GM18517 (cell line): ENCODE data around the gene SYNE2.

ENCODE experiments used
- ATAC-seq: cut with Tn5 transposase; IDR thresholded peaks from one replicate; pipeline ENCODE4 v1.9.1; 2021; ENCODE audit warnings: mild to moderate bottlenecking, moderate library complexity; ENCODE audit not compliant: unreplicated experiment

Gene SYNE2

GRCh38 chr14:64064447-64064846 lies 211.6 kb downstream of the SYNE2 start:
- no peak for ATAC-seq

GRCh38 chr14:64069634-64070359 lies 217.0 kb downstream of the SYNE2 start:
- ATAC-seq: no peak

GRCh38 chr14:64074961-64075612 lies 222.3 kb downstream of the SYNE2 start:
- ATAC-seq: no peak

DNA sequence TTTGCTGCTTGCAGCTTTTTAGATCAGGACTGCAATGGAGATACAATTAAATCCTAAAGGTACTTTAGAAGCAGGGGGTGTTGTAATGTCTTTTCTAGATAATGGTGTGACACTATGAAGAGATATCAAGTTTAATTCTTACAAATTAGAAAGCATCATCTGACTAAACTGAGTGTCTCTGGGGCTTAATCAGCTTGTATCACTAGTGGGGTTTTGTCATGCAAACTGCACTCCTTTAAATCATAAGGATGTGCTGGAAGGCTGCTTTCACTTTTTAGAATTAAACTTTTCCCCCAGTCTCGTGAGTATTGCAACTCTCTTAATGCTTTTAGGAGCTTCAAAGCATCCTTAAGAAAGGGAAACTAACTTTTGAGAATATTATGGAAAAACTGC lies 222.8 kb downstream of the SYNE2 start:
- ATAC-seq: no peak

- ATAC-seq: no peak
These were observed 227.6 kb downstream of the SYNE2 start for GRCh38 chr14:64080452-64080851.

DNA sequence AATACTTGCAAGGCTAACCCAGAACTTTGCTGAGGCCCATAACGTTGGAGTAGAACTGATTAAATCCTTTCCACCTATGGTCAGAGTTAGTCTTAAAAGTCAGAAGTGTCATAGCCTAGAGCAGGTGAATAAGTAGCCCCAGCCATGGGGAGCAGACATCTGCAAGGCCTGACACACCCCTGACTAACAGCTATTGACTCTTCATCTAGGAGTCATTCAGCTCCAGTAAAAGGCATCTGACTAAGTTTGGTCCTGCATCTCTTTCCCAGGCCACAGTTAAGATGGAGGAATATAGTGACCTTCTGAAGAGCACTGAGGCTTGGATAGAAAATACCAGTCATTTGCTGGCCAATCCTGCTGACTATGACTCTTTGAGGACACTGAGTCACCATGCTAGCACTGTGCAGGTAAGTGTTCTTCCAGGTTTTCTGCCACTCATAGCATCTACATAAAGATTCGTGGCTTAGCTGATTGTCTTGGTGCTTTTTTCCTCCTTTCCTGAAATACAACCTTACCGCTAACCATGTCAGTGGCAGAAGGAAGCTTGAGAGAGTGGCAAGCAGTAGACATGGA lies 228.5 kb downstream of the SYNE2 start:
- ATAC-seq: no peak

DNA sequence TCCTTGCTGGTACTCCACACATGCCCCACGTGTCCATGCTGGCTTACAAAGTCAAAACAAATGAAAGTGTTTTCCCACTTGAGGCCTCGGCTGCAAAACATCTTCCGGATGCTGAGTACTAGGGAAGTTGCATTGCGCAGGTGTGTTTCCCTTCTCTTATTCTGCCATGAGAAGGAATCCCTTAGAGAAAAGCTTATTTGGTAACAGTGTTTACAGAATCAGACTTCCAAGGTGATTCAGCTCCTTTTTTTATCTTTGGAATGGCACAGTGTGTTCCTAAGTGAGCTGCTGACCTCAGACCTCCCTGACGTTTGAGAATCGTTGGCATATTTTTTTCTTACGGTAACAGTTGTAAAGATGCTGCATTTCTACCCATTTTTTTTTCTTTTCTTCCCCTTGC lies 230.0 kb downstream of the SYNE2 start:
- ATAC-seq: no peak

GRCh38 chr14:64088647-64088964 lies 235.8 kb downstream of the SYNE2 start:
- no peak for ATAC-seq

- ATAC-seq: no peak
These were observed 237.1 kb downstream of the SYNE2 start for GRCh38 chr14:64089920-64090319.

DNA sequence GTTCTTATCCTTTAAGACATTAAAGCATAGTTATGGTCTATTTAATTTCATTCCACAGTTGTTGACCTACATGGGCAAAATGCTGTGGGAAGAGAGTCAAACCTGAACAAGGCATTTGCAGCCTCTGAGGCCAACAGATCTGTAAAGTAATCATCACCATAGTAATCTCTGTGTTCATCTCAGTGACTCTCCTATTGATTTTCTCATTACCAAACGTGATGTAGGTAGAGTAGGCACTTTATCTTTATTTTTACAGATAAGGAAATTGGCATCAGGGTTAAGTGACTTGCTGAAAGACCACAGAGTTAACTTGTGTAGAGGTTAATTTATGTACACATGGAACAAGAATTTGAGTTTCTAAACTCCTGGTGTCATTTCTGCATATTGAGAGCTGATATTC lies 238.4 kb downstream of the SYNE2 start:
- no peak for ATAC-seq

GRCh38 chr14:64092338-64092737 lies 239.5 kb downstream of the SYNE2 start:
- no peak for ATAC-seq

DNA sequence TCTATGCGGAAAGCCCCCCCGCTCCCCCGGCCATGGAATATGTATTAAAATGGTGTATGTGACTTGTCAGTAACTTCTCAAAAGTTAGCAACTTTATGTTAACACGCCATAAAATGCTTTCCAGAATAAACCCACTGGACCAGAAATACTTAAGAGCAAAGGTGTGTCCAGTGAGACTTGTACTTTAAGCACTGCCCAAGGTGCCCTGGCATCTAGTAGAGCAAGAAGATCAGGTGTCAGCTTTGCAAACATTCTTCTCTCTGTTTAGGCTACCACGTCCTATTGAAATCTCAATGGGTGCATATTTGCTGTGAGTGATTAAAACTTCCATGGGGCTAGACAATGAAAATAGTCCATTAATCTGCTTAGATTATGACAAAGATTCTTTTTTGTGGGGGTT lies 240.1 kb downstream of the SYNE2 start:
- ATAC-seq: no peak

DNA sequence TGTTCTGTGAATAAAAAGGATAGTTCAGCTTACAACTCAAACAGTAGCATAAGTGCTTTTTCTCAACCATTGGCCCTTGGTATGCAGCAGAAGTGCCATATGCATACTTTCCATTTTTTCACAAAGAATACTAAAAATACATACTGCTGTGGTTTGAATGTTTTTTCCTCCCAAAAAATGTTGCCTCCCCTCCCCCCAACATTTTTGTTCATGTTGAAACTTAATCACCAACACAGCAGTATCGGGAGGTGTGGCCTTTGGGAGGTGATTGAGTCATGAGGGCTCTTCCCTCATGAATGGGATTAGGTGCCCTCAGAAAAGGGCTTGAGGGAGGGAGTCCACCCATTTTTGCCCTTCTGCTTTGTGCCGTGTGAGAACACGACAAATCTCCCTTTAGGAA lies 242.8 kb downstream of the SYNE2 start:
- no peak for ATAC-seq

GRCh38 chr14:64098120-64098519 lies 245.3 kb downstream of the SYNE2 start:
- no peak for ATAC-seq

- no peak for ATAC-seq
These were observed 254.6 kb downstream of the SYNE2 start for GRCh38 chr14:64107438-64107837.

DNA sequence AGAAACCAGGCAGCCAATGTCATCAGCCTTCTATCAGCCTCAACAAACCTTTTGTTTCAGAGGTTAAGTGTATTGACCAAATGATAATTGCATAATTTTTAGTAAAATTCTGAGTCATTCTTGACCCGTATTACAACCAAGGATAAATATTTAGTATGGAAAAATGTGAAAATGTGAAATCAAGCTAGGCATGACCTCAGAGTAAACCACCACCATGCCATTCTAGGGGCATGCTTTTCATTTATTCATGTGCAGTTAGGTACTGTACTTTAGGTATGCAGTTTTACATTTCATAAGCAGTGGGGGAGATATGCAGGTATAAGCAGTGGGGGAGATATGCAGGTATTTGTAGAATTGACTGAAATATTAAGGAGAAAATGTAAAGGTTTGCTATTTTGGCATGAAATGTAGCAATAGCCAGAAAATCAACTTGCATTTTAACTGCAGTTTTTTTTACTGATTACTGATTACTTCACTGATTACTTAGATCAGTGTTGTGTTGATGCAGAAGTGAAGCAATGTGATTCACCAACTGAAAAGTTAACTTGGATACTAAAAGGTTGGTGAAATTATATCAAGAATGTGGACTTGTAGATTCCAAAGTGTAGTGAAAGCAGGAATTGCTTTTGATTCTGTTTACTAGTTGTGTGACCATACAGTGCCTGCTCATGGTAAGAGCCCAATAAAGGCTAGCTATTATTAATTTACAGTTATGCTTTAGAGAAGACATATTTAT lies 257.2 kb downstream of the SYNE2 start:
- ATAC-seq: no peak

DNA sequence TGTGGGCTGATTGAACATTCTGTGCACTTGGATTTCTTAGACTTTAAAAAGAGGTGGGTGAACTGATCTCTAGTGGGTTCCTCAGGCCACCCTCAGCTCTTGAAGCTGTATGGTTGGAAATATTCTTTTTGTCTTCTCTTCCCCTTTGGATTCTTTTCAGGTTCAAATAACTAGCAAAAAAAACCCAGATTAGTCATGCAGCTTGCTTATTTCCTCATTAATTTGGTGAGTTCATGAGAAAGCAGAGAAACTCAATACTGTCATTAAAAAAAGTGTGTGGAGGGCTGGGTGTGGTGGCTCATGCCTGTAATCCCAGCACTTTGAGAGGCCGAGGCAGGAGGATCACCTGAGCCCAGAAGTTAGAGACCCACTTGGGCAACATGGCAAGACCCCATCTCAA lies 258.0 kb downstream of the SYNE2 start:
- no peak for ATAC-seq

- no peak for ATAC-seq
These were observed 260.3 kb downstream of the SYNE2 start for GRCh38 chr14:64112867-64113678.

DNA sequence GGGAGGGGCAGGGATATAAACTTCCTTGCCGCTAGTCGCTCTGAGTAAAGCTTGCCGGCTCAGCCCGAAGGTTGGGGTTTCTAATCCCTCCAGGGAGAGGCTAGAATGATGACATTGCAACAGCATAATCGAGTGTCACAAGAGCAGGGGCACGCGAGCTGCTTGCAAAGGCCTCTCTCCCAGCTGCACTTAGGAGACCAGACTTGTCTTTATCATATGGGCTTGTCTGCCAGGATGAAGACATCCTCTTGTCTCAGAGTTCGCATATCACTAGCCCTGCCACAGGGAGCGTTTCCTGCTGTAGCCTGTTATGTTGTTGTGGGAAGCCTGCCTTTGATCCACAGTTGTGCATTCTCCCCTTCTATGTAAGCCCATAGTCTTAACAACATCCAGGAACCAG lies 261.4 kb downstream of the SYNE2 start:
- no peak for ATAC-seq

DNA sequence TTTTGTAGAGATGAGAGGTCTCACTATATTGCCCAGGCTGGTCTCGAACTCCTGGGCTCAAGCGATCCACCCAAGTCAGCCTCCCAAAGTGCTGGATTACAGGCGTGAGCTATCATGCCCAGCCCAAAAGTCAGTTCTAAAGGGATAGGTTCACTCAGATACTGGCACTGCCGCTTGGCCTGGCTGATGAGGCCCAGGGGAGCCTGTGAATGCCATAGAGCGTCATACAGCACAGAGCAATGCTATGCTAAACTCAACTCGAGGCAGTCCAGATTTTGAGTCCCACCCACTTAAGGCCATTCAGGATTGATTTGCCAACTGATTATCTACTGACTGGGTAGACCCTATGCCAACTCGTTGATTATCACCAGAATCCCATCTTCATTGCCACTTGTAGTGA lies 262.0 kb downstream of the SYNE2 start:
- ATAC-seq: no peak

DNA sequence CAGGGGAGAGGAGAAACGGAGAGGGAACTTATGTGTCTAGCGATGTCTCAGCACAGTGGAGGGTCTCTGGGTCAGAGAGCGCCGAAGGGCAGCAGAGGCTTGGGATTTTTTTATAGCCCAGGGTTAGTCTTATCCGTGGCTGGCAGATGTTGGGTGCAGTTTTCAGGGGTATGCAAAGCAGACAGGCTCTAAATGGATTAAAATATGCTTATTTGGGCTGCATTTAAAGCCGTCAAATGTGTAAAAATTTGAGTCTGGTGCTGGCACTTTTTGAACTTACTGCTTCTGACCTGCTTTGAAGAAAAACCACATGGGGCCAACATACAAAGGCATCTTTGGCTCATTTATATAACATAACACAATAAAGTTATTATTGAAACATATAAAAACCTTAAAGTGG lies 262.6 kb downstream of the SYNE2 start:
- no peak for ATAC-seq
